Activated naive CD8-positive, alpha-beta T cell treated with anti-CD3 and anti-CD28 coated beads, Interleukin-2, amount 10 ng/mL, durations not matched to agents 7 days and 5 days (primary cell): ENCODE data around the gene POLR3A. TPM values are rescaled to one million over a fixed set of nuclear protein-coding genes. Genes with fewer than 3 reads are reported as not detected.

Experiments
- ATAC-seq: fragments of 150-1000 bp; cut with Tn5 transposase; one replicate; pipeline ENCODE4 v1.10.0; 2021; ENCODE audit warnings: low read depth, moderate library complexity
- POLR2A ChIA-PET: fragments of 350-600 bp; sonication (Branson Sonifier 250); formaldehyde crosslinking; loops from one replicate; lab custom pipeline; 2021; ENCODE audit warnings: antibody characterized with exemption; lab: Charles Lee
- DNase-seq: peaks from one replicate; pipeline ENCODE4 v3.0.0; 2021
- H3K27ac Mint-ChIP-seq: one replicate; pipeline ENCODE4 v1.8.0; 2022; ENCODE audit warnings: mild to moderate bottlenecking, mixed read lengths
- H3K27me3 Mint-ChIP-seq: one replicate; pipeline ENCODE4 v1.8.0; 2022; ENCODE audit warnings: mild to moderate bottlenecking, moderate library complexity, mixed read lengths
- H3K36me3 Mint-ChIP-seq: one replicate; pipeline ENCODE4 v1.8.0; 2021; ENCODE audit warnings: mild to moderate bottlenecking, mixed read lengths
- H3K4me1 Mint-ChIP-seq: one replicate; pipeline ENCODE4 v1.8.0; 2021; ENCODE audit warnings: mixed read lengths
- H3K4me3 Mint-ChIP-seq: one replicate; pipeline ENCODE4 v1.8.0; 2022; ENCODE audit warnings: mild to moderate bottlenecking, moderate library complexity, mixed read lengths
- H3K9me3 Mint-ChIP-seq: one replicate; pipeline ENCODE4 v1.8.0; 2021; ENCODE audit warnings: mixed read lengths
- total RNA-seq, 2 experiments: library from RNA; stranded (reverse); gene quantifications; one replicate each; pipeline ENCODE4 v1.2.3, GENCODE V29; 2021

Gene POLR3A
- total RNA-seq, 2 experiments from 2014 or later: 18.7 to 20.2 TPM

- POLR2A ChIA-PET: no interaction called here
- Mint-ChIP-seq H3K4me1 (peaks cover 28% of the 10 kb centered on the region), H3K36me3 (peaks cover 25% of the 10 kb centered on the region), H3K9me3 (no peaks in the 10 kb centered on the region), H3K4me3 (no peak overlapping the region), H3K27me3 (no peaks in the 10 kb centered on the region), H3K27ac (no peak overlapping the region)
- ATAC-seq (no peak), DNase-seq (no peak)
Measured at GRCh38 chr10:78044179-78044578, 14.9 kb upstream of the POLR3A start.

GRCh38 chr10:78042752-78043104 lies 13.4 kb upstream of the POLR3A start:
- H3K27ac Mint-ChIP-seq: peak overlapping the region; percentile 39
- peaks cover 33% of the 10 kb centered on the region for H3K36me3 Mint-ChIP-seq
- no peaks in the 10 kb centered on the region for H3K27me3 Mint-ChIP-seq

GRCh38 chr10:78042058-78042751 lies 12.9 kb upstream of the POLR3A start:
- H3K27me3 Mint-ChIP-seq: no peaks in the 10 kb centered on the region
- peak overlapping the region; percentile 66 for H3K27ac Mint-ChIP-seq
- H3K36me3 Mint-ChIP-seq: peaks cover 37% of the 10 kb centered on the region
- no peaks in the 10 kb centered on the region for H3K9me3 Mint-ChIP-seq
- POLR2A ChIA-PET: interaction anchor here (0.7 to 0.8 kb wide), 2 partner anchors 8 to 260 kb away, joined by 3 to 4 read pairs; partner anchors contain the start of gene RPS24
- no peak for DNase-seq
- no peak for ATAC-seq
- peaks cover 27% of the 10 kb centered on the region for H3K4me1 Mint-ChIP-seq
- no peak overlapping the region for H3K4me3 Mint-ChIP-seq

More at GRCh38 chr10:78042752-78043104, 13.4 kb upstream of the POLR3A start:
- DNase-seq: no peak
- no peak for ATAC-seq
- Mint-ChIP-seq H3K4me3 (no peak overlapping the region), H3K9me3 (no peaks in the 10 kb centered on the region), H3K4me1 (peaks cover 29% of the 10 kb centered on the region)
- POLR2A ChIA-PET: interaction anchor here (0.5 to 1.0 kb wide), 4 partner anchors 9 to 395 kb away, joined by 3 to 4 read pairs (median 3); partner anchors contain the start of gene RPS24

- POLR2A ChIA-PET: interaction anchor here (1.2 kb wide), 1 partner anchor 1107 kb away, joined by 3 read pairs; no protein-coding TSS in a partner anchor
- H3K27ac Mint-ChIP-seq: peak overlapping the region; percentile 49
- DNase-seq (no peak), ATAC-seq (no peak)
- H3K9me3 Mint-ChIP-seq: no peaks in the 10 kb centered on the region
- H3K4me3 Mint-ChIP-seq: no peak overlapping the region
- H3K4me1 Mint-ChIP-seq: peaks cover 31% of the 10 kb centered on the region
- H3K27me3 Mint-ChIP-seq: no peaks in the 10 kb centered on the region
- H3K36me3 Mint-ChIP-seq: peaks cover 44% of the 10 kb centered on the region
Measured at GRCh38 chr10:78041170-78042057, 12.1 kb upstream of the POLR3A start.

- Mint-ChIP-seq H3K9me3 (no peaks in the 10 kb centered on the region), H3K36me3 (peaks cover 60% of the 10 kb centered on the region), H3K4me3 (no peak overlapping the region), H3K27ac (peak overlapping the region; percentile 4), H3K4me1 (peaks cover 42% of the 10 kb centered on the region), H3K27me3 (no peaks in the 10 kb centered on the region)
- POLR2A ChIA-PET: interaction anchor here (1.2 kb wide), 1 partner anchor 1109 kb away, joined by 3 read pairs; no protein-coding TSS in a partner anchor
- ATAC-seq: no peak
- DNase-seq: no peak
Measured at GRCh38 chr10:78039743-78040142, 10.4 kb upstream of the POLR3A start.

- DNase-seq (no peak), ATAC-seq (no peak)
- H3K36me3 Mint-ChIP-seq: peaks cover 66% of the 10 kb centered on the region
- no peak overlapping the region for H3K27ac Mint-ChIP-seq
- H3K4me1 Mint-ChIP-seq: peaks cover 45% of the 10 kb centered on the region
- POLR2A ChIA-PET: no interaction called here
- no peaks in the 10 kb centered on the region for H3K27me3 Mint-ChIP-seq
- H3K9me3 Mint-ChIP-seq: no peaks in the 10 kb centered on the region
- H3K4me3 Mint-ChIP-seq: peak overlapping the region; percentile 9
Measured at GRCh38 chr10:78038791-78039547, 9.7 kb upstream of the POLR3A start.

- ATAC-seq (no peak), DNase-seq (no peak)
- Mint-ChIP-seq H3K4me1 (peaks cover 45% of the 10 kb centered on the region), H3K4me3 (peak overlapping the region; percentile 46), H3K36me3 (peaks cover 63% of the 10 kb centered on the region), H3K27ac (no peak overlapping the region), H3K9me3 (no peaks in the 10 kb centered on the region), H3K27me3 (no peaks in the 10 kb centered on the region)
- POLR2A ChIA-PET: no interaction called here
Measured at GRCh38 chr10:78038105-78038504, 8.8 kb upstream of the POLR3A start.

GRCh38 chr10:78035933-78036583 lies 6.7 kb upstream of the POLR3A start:
- Mint-ChIP-seq H3K9me3 (no peaks in the 10 kb centered on the region), H3K4me1 (peaks cover 39% of the 10 kb centered on the region), H3K4me3 (peak overlapping the region; percentile 90), H3K27me3 (no peaks in the 10 kb centered on the region), H3K36me3 (peaks cover 52% of the 10 kb centered on the region), H3K27ac (peak overlapping the region; percentile 64)
- DNase-seq: no peak
- POLR2A ChIA-PET: no interaction called here
- no peak for ATAC-seq

GRCh38 chr10:78035437-78035836 lies 6.1 kb upstream of the POLR3A start:
- POLR2A ChIA-PET: no interaction called here
- ATAC-seq (no peak), DNase-seq (no peak)
- H3K27me3 Mint-ChIP-seq: no peaks in the 10 kb centered on the region
- no peaks in the 10 kb centered on the region for H3K9me3 Mint-ChIP-seq
- peak overlapping the region; percentile 90 for H3K4me3 Mint-ChIP-seq
- peaks cover 35% of the 10 kb centered on the region for H3K4me1 Mint-ChIP-seq
- H3K36me3 Mint-ChIP-seq: peaks cover 46% of the 10 kb centered on the region
- H3K27ac Mint-ChIP-seq: no peak overlapping the region

GRCh38 chr10:78035025-78035424 lies 5.7 kb upstream of the POLR3A start:
- no peak for DNase-seq
- no peak for ATAC-seq
- POLR2A ChIA-PET: no interaction called here
- Mint-ChIP-seq H3K36me3 (peaks cover 45% of the 10 kb centered on the region), H3K9me3 (no peaks in the 10 kb centered on the region), H3K27ac (peak overlapping the region; percentile 86), H3K27me3 (no peaks in the 10 kb centered on the region), H3K4me3 (peak overlapping the region; percentile 90), H3K4me1 (peaks cover 36% of the 10 kb centered on the region)

- peak within 1 kb of the TSS; percentile 86 for H3K27ac Mint-ChIP-seq
- POLR2A ChIA-PET: interaction anchor here (0.6 to 1.1 kb wide), 4 partner anchors 8 to 1181 kb away, joined by 3 to 4 read pairs (median 3); no protein-coding TSS in a partner anchor
- ATAC-seq (peak; percentile 83), DNase-seq (peak; percentile 95)
- H3K9me3 Mint-ChIP-seq: no peaks in the 10 kb centered on the region
- H3K27me3 Mint-ChIP-seq: no peaks in the 10 kb centered on the region
- H3K36me3 Mint-ChIP-seq: peaks cover 39% of the 10 kb centered on the region
- peak within 1 kb of the TSS; percentile 90 for H3K4me3 Mint-ChIP-seq
- H3K4me1 Mint-ChIP-seq: peaks cover 35% of the 10 kb centered on the region
Measured at GRCh38 chr10:78033637-78034470, 4.5 kb upstream of the POLR3A start, which contains the start of gene RPS24. Gene RPS24 (plus strand): TSS chr10:78033863. CDS start chr10:78033902, 39 bp downstream.

- Mint-ChIP-seq H3K4me1 (peaks cover 34% of the 10 kb centered on the region), H3K36me3 (peaks cover 37% of the 10 kb centered on the region), H3K27me3 (no peaks in the 10 kb centered on the region), H3K4me3 (peak overlapping the region; percentile 90), H3K9me3 (no peaks in the 10 kb centered on the region), H3K27ac (peak overlapping the region; percentile 86)
- no peak for ATAC-seq
- DNase-seq: no peak
- POLR2A ChIA-PET: interaction anchor here (1.1 kb wide), 1 partner anchor 9 kb away, joined by 3 read pairs; no protein-coding TSS in a partner anchor
Measured at GRCh38 chr10:78033387-78033636, 4.0 kb upstream of the POLR3A start.
